Transverse colon (tissue), 4 donors: ENCODE measurements around the gene ARF3.

Experiments
- EP300 ChIP-seq: sonication (generic); formaldehyde crosslinking; IDR thresholded peaks from one replicate; pipeline ENCODE4 v1.6.1; 2017; ENCODE audit warnings: antibody characterized with exemption, low read depth
- POLR2A ChIP-seq: fragments of 450-650 bp; IDR thresholded peaks from one replicate; pipeline ENCODE4 v1.6.1; 2016; ENCODE audit warnings: antibody characterized with exemption, mild to moderate bottlenecking, moderate library complexity
- POLR2AphosphoS5 ChIP-seq, 3 donors: sonication (generic); formaldehyde crosslinking; IDR thresholded peaks; one replicate each; pipeline ENCODE4 v1.6.1; 2016; ENCODE audit warnings: antibody characterized with exemption in 3 of 3
- TF ChIP-seq, protein P1 (sequence below), 5 experiments: fragments of 200-600 bp in 3 of 5; fragments of 450-650 bp in 2 of 5; sonication (generic) in 3 of 5; IDR thresholded peaks; 1 replicate in 2 of 5; 2 replicates in 3 of 5; pipeline ENCODE4 v1.5.1; 2016 to 2017; ENCODE audit warnings: antibody characterized with exemption in 5 of 5, inconsistent platforms in 3 of 5, mild to moderate bottlenecking in 2 of 5, moderate library complexity in 1 of 5

DNA sequence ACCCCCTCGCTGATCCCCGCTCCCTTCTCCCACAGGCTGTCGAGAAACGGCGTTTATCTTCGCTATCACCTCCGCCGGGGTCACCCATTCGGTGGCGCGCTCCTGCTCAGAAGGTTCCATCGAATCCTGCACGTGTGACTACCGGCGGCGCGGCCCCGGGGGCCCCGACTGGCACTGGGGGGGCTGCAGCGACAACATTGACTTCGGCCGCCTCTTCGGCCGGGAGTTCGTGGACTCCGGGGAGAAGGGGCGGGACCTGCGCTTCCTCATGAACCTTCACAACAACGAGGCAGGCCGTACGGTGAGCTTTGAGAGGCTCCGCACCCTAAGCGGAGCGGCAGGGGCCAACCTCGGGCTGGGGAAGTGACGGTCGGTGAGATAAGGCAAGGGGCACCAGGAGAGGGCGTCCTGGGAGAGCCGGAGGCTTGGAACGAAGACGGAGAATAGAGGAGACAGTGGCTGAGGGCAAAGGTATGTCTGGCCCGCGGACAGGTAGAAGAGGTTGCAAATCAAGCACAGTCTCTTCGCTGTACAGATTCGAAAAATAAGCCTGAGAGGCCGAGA lies 23.2 kb upstream of the ARF3 start:
- TF ChIP-seq POLR2AphosphoS5 (IDR thresholded peaks at IDR 0.05) = no peak
- no peak for TF ChIP-seq POLR2A
- TF ChIP-seq, protein P1, sequence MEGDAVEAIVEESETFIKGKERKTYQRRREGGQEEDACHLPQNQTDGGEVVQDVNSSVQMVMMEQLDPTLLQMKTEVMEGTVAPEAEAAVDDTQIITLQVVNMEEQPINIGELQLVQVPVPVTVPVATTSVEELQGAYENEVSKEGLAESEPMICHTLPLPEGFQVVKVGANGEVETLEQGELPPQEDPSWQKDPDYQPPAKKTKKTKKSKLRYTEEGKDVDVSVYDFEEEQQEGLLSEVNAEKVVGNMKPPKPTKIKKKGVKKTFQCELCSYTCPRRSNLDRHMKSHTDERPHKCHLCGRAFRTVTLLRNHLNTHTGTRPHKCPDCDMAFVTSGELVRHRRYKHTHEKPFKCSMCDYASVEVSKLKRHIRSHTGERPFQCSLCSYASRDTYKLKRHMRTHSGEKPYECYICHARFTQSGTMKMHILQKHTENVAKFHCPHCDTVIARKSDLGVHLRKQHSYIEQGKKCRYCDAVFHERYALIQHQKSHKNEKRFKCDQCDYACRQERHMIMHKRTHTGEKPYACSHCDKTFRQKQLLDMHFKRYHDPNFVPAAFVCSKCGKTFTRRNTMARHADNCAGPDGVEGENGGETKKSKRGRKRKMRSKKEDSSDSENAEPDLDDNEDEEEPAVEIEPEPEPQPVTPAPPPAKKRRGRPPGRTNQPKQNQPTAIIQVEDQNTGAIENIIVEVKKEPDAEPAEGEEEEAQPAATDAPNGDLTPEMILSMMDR (IDR thresholded peaks at IDR 0.05) = no peak
- no peak for TF ChIP-seq EP300
